Nephron progenitor cell (in vitro differentiated cells): ENCODE results near the gene CERS1.

Experiments
- DNase-seq: peaks from one replicate; pipeline ENCODE4 v3.0.0; 2021
- H3K27ac Mint-ChIP-seq: 2 replicates; pipeline ENCODE4 v1.8.0; 2021; ENCODE audit warnings: mild to moderate bottlenecking, moderate library complexity, mixed read lengths
- H3K27me3 Mint-ChIP-seq: 2 replicates; pipeline ENCODE4 v1.8.0; 2021; ENCODE audit warnings: mild to moderate bottlenecking, low read depth, mixed read lengths; ENCODE audit not compliant: poor library complexity
- H3K36me3 Mint-ChIP-seq: 2 replicates; pipeline ENCODE4 v1.8.0; 2021; ENCODE audit warnings: low read depth, mixed read lengths
- H3K4me1 Mint-ChIP-seq: 2 replicates; pipeline ENCODE4 v1.8.0; 2021; ENCODE audit warnings: mixed read lengths
- H3K4me3 Mint-ChIP-seq: 2 replicates; pipeline ENCODE4 v1.8.0; 2021; ENCODE audit warnings: mild to moderate bottlenecking, moderate library complexity, mixed read lengths
- H3K9me3 Mint-ChIP-seq: 2 replicates; pipeline ENCODE4 v1.8.0; 2021; ENCODE audit warnings: mild to moderate bottlenecking, moderate library complexity, mixed read lengths
- CTCF ChIP-seq: fragments of 200-600 bp; sonication (generic); IDR thresholded peaks from 2 replicates; pipeline ENCODE4 v1.5.0; 2021; ENCODE audit warnings: antibody characterized with exemption

Gene CERS1

GRCh38 chr19:18931316-18932162 is 35.6 kb upstream of the CERS1 start:
- Mint-ChIP-seq H3K9me3 (no peaks in the 10 kb centered on the region), H3K36me3 (peaks cover 38% of the 10 kb centered on the region), H3K4me1 (peaks cover 21% of the 10 kb centered on the region), H3K27me3 (no peaks in the 10 kb centered on the region), H3K4me3 (no peak overlapping the region), H3K27ac (no peak overlapping the region)
- no peak for DNase-seq
- no peak for TF ChIP-seq CTCF

- Mint-ChIP-seq H3K36me3 (peaks cover 40% of the 10 kb centered on the region), H3K9me3 (no peaks in the 10 kb centered on the region), H3K27me3 (no peaks in the 10 kb centered on the region), H3K4me1 (peaks cover 21% of the 10 kb centered on the region), H3K27ac (no peak overlapping the region), H3K4me3 (no peak overlapping the region)
- no peak for DNase-seq
- no peak for TF ChIP-seq CTCF
These were observed 33.4 kb upstream of the CERS1 start for GRCh38 chr19:18929311-18929710.

GRCh38 chr19:18928018-18928805 is 32.3 kb upstream of the CERS1 start:
- Mint-ChIP-seq H3K36me3 (peaks cover 32% of the 10 kb centered on the region), H3K27ac (no peak overlapping the region), H3K4me1 (peaks cover 10% of the 10 kb centered on the region), H3K4me3 (no peak overlapping the region), H3K27me3 (no peaks in the 10 kb centered on the region), H3K9me3 (no peaks in the 10 kb centered on the region)
- DNase-seq = no peak
- no peak for TF ChIP-seq CTCF

GRCh38 chr19:18924684-18925213 is 28.8 kb upstream of the CERS1 start:
- H3K4me3 Mint-ChIP-seq = no peak overlapping the region

More at GRCh38 chr19:18924684-18925213, 28.8 kb upstream of the CERS1 start:
- Mint-ChIP-seq H3K27ac (peak overlapping the region; percentile 12), H3K4me1 (peaks cover 15% of the 10 kb centered on the region), H3K27me3 (peaks cover under 1% of the 10 kb centered on the region), H3K36me3 (peaks cover 32% of the 10 kb centered on the region), H3K9me3 (no peaks in the 10 kb centered on the region)
- no peak for TF ChIP-seq CTCF
- DNase-seq = no peak
